ENCODE results near the gene LMO4.

- TF ChIP-seq ZNF274 (IDR thresholded peaks at IDR 0.05; ENCODE audit: low read depth, low read length) (no peak), YY1 (IDR thresholded peaks at IDR 0.05; ENCODE audit: insufficient read depth, insufficient read length) (no peak), SUZ12 (IDR thresholded peaks at IDR 0.05; ENCODE audit: extremely low read depth, insufficient read depth, insufficient read length) (no peak)
Observed at GRCh38 chr1:87369736-87370478, 41.2 kb downstream of the LMO4 start.
